GM23338 (cell line): ENCODE measurements around the gene TMEM250. TPM values are rescaled to one million over a fixed set of nuclear protein-coding genes. Genes with fewer than 3 reads are reported as not detected.
A peak's percentile ranks its signal among the peaks of the same experiment; 100 is the strongest.

Experiments
- ATAC-seq: fragments of 200-7000 bp; cut with Tn5 transposase; 3 replicates; pipeline ENCODE4 v1.9.1; 2020
- DNase-seq: peaks from one replicate; pipeline ENCODE4 v3.0.0-alpha.2; 2015; ENCODE audit warnings: low spot score
- H2AFZ ChIP-seq: fragments of 200-600 bp; sonication (generic); 2 replicates; pipeline ENCODE4 v1.8.0; 2016; ENCODE audit warnings: antibody characterized with exemption, mild to moderate bottlenecking, moderate library complexity
- H3F3A ChIP-seq: fragments of 200-600 bp; sonication (generic); replicated peaks from 2 replicates; pipeline ENCODE4 v1.8.0; 2017; ENCODE audit warnings: antibody characterized with exemption, mixed run types, low read depth
- H3K27ac ChIP-seq: fragments of 200-600 bp; sonication (generic); 2 replicates; pipeline ENCODE4 v1.6.1; 2016; ENCODE audit warnings: low read depth
- H3K27me3 ChIP-seq: fragments of 200-600 bp; sonication (generic); 2 replicates; pipeline ENCODE4 v1.8.0; 2016; ENCODE audit warnings: mild to moderate bottlenecking, mixed run types, moderate library complexity; ENCODE audit not compliant: insufficient read depth
- H3K36me3 ChIP-seq: fragments of 200-600 bp; sonication (generic); 2 replicates; pipeline ENCODE4 v1.8.0; 2016; ENCODE audit warnings: mild to moderate bottlenecking; ENCODE audit not compliant: insufficient read depth
- H3K4me1 ChIP-seq: fragments of 200-600 bp; sonication (generic); 2 replicates; pipeline ENCODE4 v1.8.0; 2016; ENCODE audit warnings: mild to moderate bottlenecking, moderate library complexity; ENCODE audit not compliant: insufficient read depth
- H3K4me2 ChIP-seq: fragments of 200-600 bp; sonication (generic); 2 replicates; pipeline ENCODE4 v1.7.1; 2017; ENCODE audit warnings: mixed run types
- H3K4me3 ChIP-seq: fragments of 200-600 bp; sonication (generic); 2 replicates; pipeline ENCODE4 v1.6.1; 2016; ENCODE audit warnings: mixed run types
- H3K79me2 ChIP-seq: fragments of 200-600 bp; sonication (generic); replicated peaks from 2 replicates; pipeline ENCODE4 v1.8.0; 2017; ENCODE audit warnings: mild to moderate bottlenecking; ENCODE audit not compliant: insufficient read depth
- H3K9me2 ChIP-seq: fragments of 200-600 bp; sonication (generic); 2 replicates; pipeline ENCODE4 v1.8.0; 2017; ENCODE audit not compliant: insufficient read depth
- H4K20me1 ChIP-seq: fragments of 200-600 bp; sonication (generic); replicated peaks from 2 replicates; pipeline ENCODE4 v1.8.0; 2017; ENCODE audit warnings: mild to moderate bottlenecking; ENCODE audit not compliant: insufficient read depth
- H3K27ac Mint-ChIP-seq: 2 replicates; pipeline ENCODE4 v1.8.0; 2020; ENCODE audit warnings: inconsistent platforms, mild to moderate bottlenecking, moderate library complexity, mixed read lengths
- H3K27me3 Mint-ChIP-seq: 3 replicates; pipeline ENCODE4 v1.8.0; 2022; ENCODE audit warnings: low read depth, mild to moderate bottlenecking, moderate library complexity, mixed read lengths, inconsistent platforms; ENCODE audit not compliant: insufficient read depth, poor library complexity
- H3K36me3 Mint-ChIP-seq: 3 replicates; pipeline ENCODE4 v1.8.0; 2021; ENCODE audit warnings: low read depth, mild to moderate bottlenecking, inconsistent platforms, moderate library complexity, mixed read lengths
- H3K4me1 Mint-ChIP-seq: 3 replicates; pipeline ENCODE4 v1.8.0; 2020; ENCODE audit warnings: mild to moderate bottlenecking, inconsistent platforms, mixed read lengths
- H3K4me3 Mint-ChIP-seq: 3 replicates; pipeline ENCODE4 v1.8.0; 2021; ENCODE audit warnings: moderate library complexity, mild to moderate bottlenecking, inconsistent platforms, mixed read lengths
- H3K9me3 Mint-ChIP-seq: 3 replicates; pipeline ENCODE4 v1.8.0; 2020; ENCODE audit warnings: moderate library complexity, mild to moderate bottlenecking, inconsistent platforms, mixed read lengths
- CTCF ChIP-seq, 2 experiments: fragments of 200-600 bp in 1 of 2; sonication (generic) in 1 of 2; conservative IDR thresholded peaks; 2 replicates each; pipeline versions ENCODE4 v1.5.1 to v1.6.1; 2016 to 2017; ENCODE audit warnings: antibody characterized with exemption in 2 of 2, low read depth in 2 of 2, mild to moderate bottlenecking in 2 of 2, moderate library complexity in 1 of 2
- EZH2 ChIP-seq: fragments of 200-600 bp; sonication (generic); IDR thresholded peaks from one replicate; pipeline ENCODE4 v1.8.0; 2017; ENCODE audit warnings: antibody characterized with exemption, mild to moderate bottlenecking, low read depth; ENCODE audit not compliant: unreplicated experiment
- EZH2phosphoT487 ChIP-seq: fragments of 200-600 bp; sonication (generic); IDR thresholded peaks from one replicate; pipeline ENCODE4 v1.8.1; 2018; ENCODE audit warnings: antibody characterized with exemption; ENCODE audit not compliant: unreplicated experiment
- NANOG ChIP-seq: IDR thresholded peaks from 2 replicates; pipeline ENCODE4 v1.6.1; 2016; ENCODE audit warnings: antibody characterized with exemption, borderline replicate concordance
- polyA plus RNA-seq: library from polyadenylated mRNA; unstranded; fragments of >200 nt; fragmentation: Nextera tagmentation; extraction: Ambion mirVana; gene quantifications from 2 replicates; pipeline ENCODE4 v1.2.1, GENCODE V29; 2016
- total RNA-seq: library from RNA; depleted of rRNA; stranded (reverse); fragments of >200 nt; shearing (Covaris generic); gene quantifications from 2 replicates; pipeline ENCODE4 v1.2.3, GENCODE V29; 2014
- TF ChIP-seq, protein P1 (sequence below): IDR thresholded peaks from one replicate; pipeline ENCODE4 v1.6.1; 2018; ENCODE audit warnings: antibody characterized with exemption; ENCODE audit not compliant: unreplicated experiment

Gene TMEM250
- total and polyA plus RNA-seq, 2 experiments from 2014 or later, result 12.2 to 39.2 TPM

DNA sequence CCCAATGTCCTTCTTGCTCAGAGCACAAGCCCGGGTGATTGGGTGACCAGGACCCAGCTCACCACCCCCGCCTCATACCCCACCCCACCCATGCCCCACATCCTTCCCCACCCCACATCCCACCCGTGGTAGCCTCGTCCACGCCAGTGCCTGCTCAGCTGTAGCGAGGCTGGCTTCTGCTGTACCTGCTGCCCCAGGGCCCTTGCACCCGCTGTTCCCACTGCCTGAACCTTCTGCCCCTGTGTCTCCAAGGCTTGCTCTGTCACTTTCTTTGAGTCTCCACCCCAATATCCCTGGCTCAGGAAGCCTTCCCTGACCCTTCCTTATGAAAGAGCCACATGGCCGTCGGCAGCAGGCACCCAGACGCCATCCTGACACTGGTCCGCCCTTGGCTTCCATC lies 20.5 kb downstream of the TMEM250 start (continued):
- TF ChIP-seq, protein P1, sequence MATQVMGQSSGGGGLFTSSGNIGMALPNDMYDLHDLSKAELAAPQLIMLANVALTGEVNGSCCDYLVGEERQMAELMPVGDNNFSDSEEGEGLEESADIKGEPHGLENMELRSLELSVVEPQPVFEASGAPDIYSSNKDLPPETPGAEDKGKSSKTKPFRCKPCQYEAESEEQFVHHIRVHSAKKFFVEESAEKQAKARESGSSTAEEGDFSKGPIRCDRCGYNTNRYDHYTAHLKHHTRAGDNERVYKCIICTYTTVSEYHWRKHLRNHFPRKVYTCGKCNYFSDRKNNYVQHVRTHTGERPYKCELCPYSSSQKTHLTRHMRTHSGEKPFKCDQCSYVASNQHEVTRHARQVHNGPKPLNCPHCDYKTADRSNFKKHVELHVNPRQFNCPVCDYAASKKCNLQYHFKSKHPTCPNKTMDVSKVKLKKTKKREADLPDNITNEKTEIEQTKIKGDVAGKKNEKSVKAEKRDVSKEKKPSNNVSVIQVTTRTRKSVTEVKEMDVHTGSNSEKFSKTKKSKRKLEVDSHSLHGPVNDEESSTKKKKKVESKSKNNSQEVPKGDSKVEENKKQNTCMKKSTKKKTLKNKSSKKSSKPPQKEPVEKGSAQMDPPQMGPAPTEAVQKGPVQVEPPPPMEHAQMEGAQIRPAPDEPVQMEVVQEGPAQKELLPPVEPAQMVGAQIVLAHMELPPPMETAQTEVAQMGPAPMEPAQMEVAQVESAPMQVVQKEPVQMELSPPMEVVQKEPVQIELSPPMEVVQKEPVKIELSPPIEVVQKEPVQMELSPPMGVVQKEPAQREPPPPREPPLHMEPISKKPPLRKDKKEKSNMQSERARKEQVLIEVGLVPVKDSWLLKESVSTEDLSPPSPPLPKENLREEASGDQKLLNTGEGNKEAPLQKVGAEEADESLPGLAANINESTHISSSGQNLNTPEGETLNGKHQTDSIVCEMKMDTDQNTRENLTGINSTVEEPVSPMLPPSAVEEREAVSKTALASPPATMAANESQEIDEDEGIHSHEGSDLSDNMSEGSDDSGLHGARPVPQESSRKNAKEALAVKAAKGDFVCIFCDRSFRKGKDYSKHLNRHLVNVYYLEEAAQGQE, result no peak
- TF ChIP-seq EZH2phosphoT487 (no peak), NANOG (no peak), CTCF (conservative IDR thresholded peaks at IDR 0.05; ENCODE audit: low read depth in 2 of 2) (no peak), EZH2 (no peak)

DNA sequence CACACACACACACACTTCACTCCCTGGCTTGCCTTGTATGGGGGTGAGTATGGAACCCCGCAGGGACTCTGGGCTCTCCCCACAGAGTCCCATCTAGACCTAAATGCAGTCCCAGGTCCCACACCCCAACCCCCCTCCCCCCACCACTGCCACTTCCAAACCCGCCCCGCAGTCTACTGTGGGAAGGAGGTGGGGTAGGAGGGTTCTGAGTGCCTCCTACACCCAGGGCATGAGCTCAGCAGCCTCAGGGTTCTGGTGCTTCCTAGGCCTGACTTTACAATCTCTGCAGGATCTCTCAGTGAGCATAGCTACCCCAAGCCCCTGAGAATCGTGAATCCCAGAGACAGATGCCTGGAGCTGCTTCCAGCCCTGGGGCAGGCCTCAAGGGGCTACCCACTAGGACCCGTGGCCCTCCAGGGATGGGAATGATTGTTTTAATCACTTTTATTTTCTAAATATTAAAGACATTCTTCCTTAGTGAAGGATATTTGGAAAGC lies 22.1 kb downstream of the TMEM250 start:
- Histone ChIP-seq H3F3A (peaks cover 6% of the 10 kb centered on the region; the same call in 1 of the 2 replicates), H3K27me3 (peaks cover 31% of the 10 kb centered on the region), H3K9me2 (no peaks in the 10 kb centered on the region), H3K36me3 (no peaks in the 10 kb centered on the region), H3K4me1 (peaks cover 22% of the 10 kb centered on the region), H3K4me3 (no peak overlapping the region), H3K79me2 (no peaks in the 10 kb centered on the region), H4K20me1 (no peaks in the 10 kb centered on the region), H3K27ac (no peak overlapping the region), H3K4me2 (no peak overlapping the region), H2AFZ (no peak overlapping the region)
- DNase-seq (no peak), ATAC-seq (no peak)
- H3K4me3 Mint-ChIP-seq, result peak overlapping the region; percentile 59
- no peaks in the 10 kb centered on the region for H3K9me3 Mint-ChIP-seq
- H3K27ac Mint-ChIP-seq, result no peak overlapping the region
- TF ChIP-seq CTCF (conservative IDR thresholded peaks at IDR 0.05; ENCODE audit: low read depth in 2 of 2), result no peak
- no peak for TF ChIP-seq EZH2phosphoT487
- peaks cover 31% of the 10 kb centered on the region for H3K4me1 Mint-ChIP-seq
- peaks cover 32% of the 10 kb centered on the region for H3K27me3 Mint-ChIP-seq
- H3K36me3 Mint-ChIP-seq, result no peaks in the 10 kb centered on the region
